Panc1 (cell line): Measurements from ENCODE around the gene IFNA14. TPM values are rescaled to one million over a fixed set of nuclear protein-coding genes. Genes with fewer than 3 reads are reported as not detected.

Experiments
- ATAC-seq: fragments of 200-7000 bp; cut with Tn5 transposase; 2 replicates; pipeline ENCODE4 v1.9.1; 2020; ENCODE audit warnings: mild to moderate bottlenecking, moderate library complexity
- BruUV-seq: library from RNA; stranded (reverse); fragments of 400-500 nt; replicated peaks from 2 replicates; lab custom pipeline; 2021; lab: Mats Ljungman, UMichigan
- CTCF ChIA-PET: fragments of 300-600 bp; sonication (Branson Sonifier 250); formaldehyde crosslinking; loops from one replicate; lab custom pipeline; 2022; ENCODE audit warnings: antibody characterized with exemption; lab: Charles Lee
- POLR2A ChIA-PET: fragments of 300-600 bp; sonication (Branson Sonifier 250); formaldehyde crosslinking; loops from one replicate; lab custom pipeline; 2022; ENCODE audit warnings: antibody characterized with exemption; lab: Charles Lee
- DNase-seq: peaks from one replicate; pipeline ENCODE4 v3.0.0-alpha.2; 2010; ENCODE audit warnings: low read depth, low spot score
- H3K27ac ChIP-seq: 2 replicates; pipeline ENCODE4 v1.5.1; 2011; ENCODE audit warnings: mild to moderate bottlenecking, low read length, inconsistent platforms
- H3K27me3 ChIP-seq: fragments of 200-500 bp; sonication (Bioruptor generic); 2 replicates; pipeline ENCODE4 v1.6.0; 2014; ENCODE audit warnings: low read length, inconsistent platforms; ENCODE audit not compliant: control insufficient read depth, insufficient read depth
- H3K36me3 ChIP-seq: fragments of 200-500 bp; sonication (Bioruptor generic); 2 replicates; pipeline ENCODE4 v1.5.1; 2014; ENCODE audit warnings: inconsistent platforms, mild to moderate bottlenecking, low read length, moderate library complexity; ENCODE audit not compliant: control insufficient read depth, insufficient read depth
- H3K4me1 ChIP-seq: 2 replicates; pipeline ENCODE4 v1.5.1; 2011; ENCODE audit warnings: inconsistent platforms, mild to moderate bottlenecking, low read length, moderate library complexity; ENCODE audit not compliant: control insufficient read depth, insufficient read depth
- H3K4me3 ChIP-seq, 2 experiments: 2 replicates each; pipeline ENCODE4 v1.5.1; 2011 to 2012; ENCODE audit warnings: low read depth in 2 of 2, low read length in 2 of 2, mild to moderate bottlenecking in 2 of 2, inconsistent platforms in 1 of 2, moderate library complexity in 1 of 2
- H3K9me3 ChIP-seq: fragments of 200-500 bp; sonication (Bioruptor generic); 2 replicates; pipeline ENCODE4 v1.5.1; 2014; ENCODE audit warnings: low read depth, mild to moderate bottlenecking, inconsistent platforms, low read length, moderate library complexity; ENCODE audit not compliant: control insufficient read depth, insufficient read depth
- POLR2AphosphoS5 ChIP-seq: IDR thresholded peaks from 2 replicates; pipeline ENCODE4 v1.6.1; 2012; ENCODE audit warnings: mild to moderate bottlenecking, low read depth, low read length, moderate library complexity
- SIN3A ChIP-seq: IDR thresholded peaks from 2 replicates; pipeline ENCODE4 v1.6.1; 2012; ENCODE audit warnings: low read depth, mild to moderate bottlenecking, low read length, moderate library complexity, borderline replicate concordance; ENCODE audit not compliant: insufficient read depth
- TCF7L2 ChIP-seq: IDR thresholded peaks from 2 replicates; pipeline ENCODE4 v1.6.1; 2011; ENCODE audit warnings: mild to moderate bottlenecking, low read depth, low read length, inconsistent platforms
- in situ Hi-C: cut with HindIII; loops from 2 replicates; pipeline ENCODE4 v1.10.0; 2016; ENCODE audit warnings: low sequenced_read_pairs, low pct_unique_long_range_greater_than_20kb
- intact Hi-C: fragments of 100-400 bp; cut with micrococcal nuclease; formaldehyde crosslinking; loops from one replicate; pipeline ENCODE4 v1.10.0; 2022; ENCODE audit not compliant: unreplicated experiment
- total RNA-seq: library from RNA; stranded (reverse); gene quantifications from one replicate; pipeline ENCODE4 v1.2.1, GENCODE V29; 2021; ENCODE audit not compliant: unreplicated experiment
- TF ChIP-seq, protein P1 (sequence below): fragments of 450-650 bp; IDR thresholded peaks from 2 replicates; pipeline ENCODE4 v1.5.1; 2017; ENCODE audit warnings: mild to moderate bottlenecking
- TF ChIP-seq, protein P2 (sequence below), 2 experiments: IDR thresholded peaks; 2 replicates each; pipeline ENCODE4 v1.6.1; 2011 to 2012; ENCODE audit warnings: low read depth in 2 of 2, control low read depth in 1 of 2, low read length in 1 of 2, mild to moderate bottlenecking in 1 of 2, moderate library complexity in 1 of 2; ENCODE audit not compliant: insufficient read depth in 1 of 2

Gene IFNA14
- total RNA-seq, 1 experiment from 2014 or later: not detected

DNA sequence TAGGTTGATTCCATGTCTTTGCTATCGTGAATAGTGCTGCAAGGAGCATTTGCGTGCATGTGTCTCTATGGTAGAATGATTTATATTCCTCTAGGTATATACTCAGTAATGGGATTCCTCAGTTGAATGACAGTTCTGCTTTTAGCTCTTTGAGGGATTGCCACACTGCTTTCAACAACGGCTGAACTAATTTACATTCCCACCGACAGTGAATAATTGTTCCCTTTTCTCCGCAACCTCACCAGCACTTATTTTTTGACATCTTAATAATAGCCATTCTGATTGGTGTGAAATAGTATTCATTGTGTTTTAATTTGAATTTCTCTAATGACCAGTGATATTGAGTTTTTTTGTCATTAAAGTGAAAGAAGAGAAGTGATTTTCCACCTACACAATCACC is 46.9 kb upstream of the IFNA14 start:
- no peaks in the 10 kb centered on the region for H3K36me3 ChIP-seq
- no peak overlapping the region for H3K27ac ChIP-seq
- in situ Hi-C loops (no loop called here), intact Hi-C loops (no loop called here)
- BruUV-seq: no TSS peak
- no peak for DNase-seq
- H3K4me1 ChIP-seq: no peaks in the 10 kb centered on the region
- no peaks in the 10 kb centered on the region for H3K9me3 ChIP-seq
- ATAC-seq: no peak
- POLR2A ChIA-PET: no interaction called here
- TF ChIP-seq, protein P1, sequence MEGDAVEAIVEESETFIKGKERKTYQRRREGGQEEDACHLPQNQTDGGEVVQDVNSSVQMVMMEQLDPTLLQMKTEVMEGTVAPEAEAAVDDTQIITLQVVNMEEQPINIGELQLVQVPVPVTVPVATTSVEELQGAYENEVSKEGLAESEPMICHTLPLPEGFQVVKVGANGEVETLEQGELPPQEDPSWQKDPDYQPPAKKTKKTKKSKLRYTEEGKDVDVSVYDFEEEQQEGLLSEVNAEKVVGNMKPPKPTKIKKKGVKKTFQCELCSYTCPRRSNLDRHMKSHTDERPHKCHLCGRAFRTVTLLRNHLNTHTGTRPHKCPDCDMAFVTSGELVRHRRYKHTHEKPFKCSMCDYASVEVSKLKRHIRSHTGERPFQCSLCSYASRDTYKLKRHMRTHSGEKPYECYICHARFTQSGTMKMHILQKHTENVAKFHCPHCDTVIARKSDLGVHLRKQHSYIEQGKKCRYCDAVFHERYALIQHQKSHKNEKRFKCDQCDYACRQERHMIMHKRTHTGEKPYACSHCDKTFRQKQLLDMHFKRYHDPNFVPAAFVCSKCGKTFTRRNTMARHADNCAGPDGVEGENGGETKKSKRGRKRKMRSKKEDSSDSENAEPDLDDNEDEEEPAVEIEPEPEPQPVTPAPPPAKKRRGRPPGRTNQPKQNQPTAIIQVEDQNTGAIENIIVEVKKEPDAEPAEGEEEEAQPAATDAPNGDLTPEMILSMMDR: no peak
- TF ChIP-seq, protein P2, sequence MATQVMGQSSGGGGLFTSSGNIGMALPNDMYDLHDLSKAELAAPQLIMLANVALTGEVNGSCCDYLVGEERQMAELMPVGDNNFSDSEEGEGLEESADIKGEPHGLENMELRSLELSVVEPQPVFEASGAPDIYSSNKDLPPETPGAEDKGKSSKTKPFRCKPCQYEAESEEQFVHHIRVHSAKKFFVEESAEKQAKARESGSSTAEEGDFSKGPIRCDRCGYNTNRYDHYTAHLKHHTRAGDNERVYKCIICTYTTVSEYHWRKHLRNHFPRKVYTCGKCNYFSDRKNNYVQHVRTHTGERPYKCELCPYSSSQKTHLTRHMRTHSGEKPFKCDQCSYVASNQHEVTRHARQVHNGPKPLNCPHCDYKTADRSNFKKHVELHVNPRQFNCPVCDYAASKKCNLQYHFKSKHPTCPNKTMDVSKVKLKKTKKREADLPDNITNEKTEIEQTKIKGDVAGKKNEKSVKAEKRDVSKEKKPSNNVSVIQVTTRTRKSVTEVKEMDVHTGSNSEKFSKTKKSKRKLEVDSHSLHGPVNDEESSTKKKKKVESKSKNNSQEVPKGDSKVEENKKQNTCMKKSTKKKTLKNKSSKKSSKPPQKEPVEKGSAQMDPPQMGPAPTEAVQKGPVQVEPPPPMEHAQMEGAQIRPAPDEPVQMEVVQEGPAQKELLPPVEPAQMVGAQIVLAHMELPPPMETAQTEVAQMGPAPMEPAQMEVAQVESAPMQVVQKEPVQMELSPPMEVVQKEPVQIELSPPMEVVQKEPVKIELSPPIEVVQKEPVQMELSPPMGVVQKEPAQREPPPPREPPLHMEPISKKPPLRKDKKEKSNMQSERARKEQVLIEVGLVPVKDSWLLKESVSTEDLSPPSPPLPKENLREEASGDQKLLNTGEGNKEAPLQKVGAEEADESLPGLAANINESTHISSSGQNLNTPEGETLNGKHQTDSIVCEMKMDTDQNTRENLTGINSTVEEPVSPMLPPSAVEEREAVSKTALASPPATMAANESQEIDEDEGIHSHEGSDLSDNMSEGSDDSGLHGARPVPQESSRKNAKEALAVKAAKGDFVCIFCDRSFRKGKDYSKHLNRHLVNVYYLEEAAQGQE (IDR thresholded peaks at IDR 0.05; ENCODE audit: insufficient read depth in 1 of 2, low read depth in 2 of 2, low read length in 1 of 2): no peak
- TF ChIP-seq POLR2AphosphoS5: no peak
- TF ChIP-seq TCF7L2: no peak
- no peak for TF ChIP-seq SIN3A
- H3K4me3 ChIP-seq: no peak overlapping the region
- CTCF ChIA-PET: no interaction called here
- H3K27me3 ChIP-seq: no peaks in the 10 kb centered on the region

DNA sequence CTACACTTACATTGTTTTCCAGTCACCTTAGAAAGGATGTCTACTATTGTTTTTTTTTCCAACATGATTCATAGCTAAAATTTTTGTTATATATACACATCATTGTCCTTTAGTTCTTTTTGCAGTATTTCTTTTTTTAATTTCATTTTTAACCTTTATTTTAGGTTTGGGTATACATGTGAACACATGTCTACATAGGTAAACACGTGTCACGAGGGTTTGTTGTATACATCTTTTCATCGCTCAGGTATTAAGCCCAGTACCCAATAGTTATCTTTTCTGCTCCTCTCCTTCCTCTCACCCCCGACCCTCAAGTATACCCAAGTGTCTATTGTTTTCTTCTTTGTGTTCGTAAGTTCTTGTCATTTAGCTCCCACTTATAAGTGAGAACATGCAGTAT is 46.3 kb upstream of the IFNA14 start:
- intact Hi-C loops (no loop called here), in situ Hi-C loops (no loop called here)
- no peaks in the 10 kb centered on the region for H3K36me3 ChIP-seq
- BruUV-seq: no TSS peak
- ATAC-seq: no peak
- H3K27ac ChIP-seq: no peak overlapping the region
- no peak overlapping the region for H3K4me3 ChIP-seq
- no peak for TF ChIP-seq TCF7L2
- ChIA-PET CTCF (no interaction called here), POLR2A (no interaction called here)
- no peaks in the 10 kb centered on the region for H3K27me3 ChIP-seq
- DNase-seq: no peak
- H3K4me1 ChIP-seq: no peaks in the 10 kb centered on the region
- no peaks in the 10 kb centered on the region for H3K9me3 ChIP-seq

GRCh38 chr9:21281275-21281674 is 41.5 kb upstream of the IFNA14 start:
- CTCF ChIA-PET: no interaction called here
- H3K27me3 ChIP-seq: no peaks in the 10 kb centered on the region

More at GRCh38 chr9:21281275-21281674, 41.5 kb upstream of the IFNA14 start:
- intact Hi-C loops: no loop called here
- TF ChIP-seq, protein P1: no peak
- TF ChIP-seq, protein P2 (IDR thresholded peaks at IDR 0.05; ENCODE audit: insufficient read depth in 1 of 2, low read depth in 2 of 2, low read length in 1 of 2): no peak
- no peak for TF ChIP-seq TCF7L2
- no peak for TF ChIP-seq SIN3A
- TF ChIP-seq POLR2AphosphoS5: no peak
- DNase-seq (no peak), ATAC-seq (no peak)
- in situ Hi-C loops: no loop called here
- Histone ChIP-seq H3K4me1 (no peaks in the 10 kb centered on the region), H3K27ac (no peak overlapping the region), H3K4me3 (no peak overlapping the region), H3K36me3 (no peaks in the 10 kb centered on the region), H3K9me3 (no peaks in the 10 kb centered on the region)
- no TSS peak for BruUV-seq
- POLR2A ChIA-PET: no interaction called here
